ENCODE results near the gene RPP40.
A peak's percentile ranks its signal among the peaks of the same experiment; 100 is the strongest.

RPP40 gene

GRCh38 chr6:5003604-5004372, at the start of gene RPP40 (continued):
- TF ChIP-seq WT1 (tag by site-specific recombination; IDR thresholded peaks at IDR 0.05) = no peak; the same call in 1 of the 2 replicates
- TF ChIP-seq ZIC2 (tag by site-specific recombination; IDR thresholded peaks at IDR 0.05) = 0 out of 2 replicates have a peak, but pooled peaks have one; percentile 7
- 0 out of 2 replicates have a peak, but pooled peaks have one; percentile 1 for TF ChIP-seq SCRT2 (tag by site-specific recombination; IDR thresholded peaks at IDR 0.05)
- TF ChIP-seq ATF2 (tag by site-specific recombination; IDR thresholded peaks at IDR 0.05; ENCODE audit: low read depth) = no peak
- no peak for TF ChIP-seq ZNF138 (tag by site-specific recombination; IDR thresholded peaks at IDR 0.05; ENCODE audit: borderline replicate concordance)
- peak; percentile 99 for TF ChIP-seq SP3 (tag by site-specific recombination; IDR thresholded peaks at IDR 0.05)
- no peak for TF ChIP-seq GLI2 (tag by site-specific recombination; IDR thresholded peaks at IDR 0.05; ENCODE audit: borderline replicate concordance, low read depth)
- no peak for TF ChIP-seq ZBTB49 (tag by site-specific recombination; IDR thresholded peaks at IDR 0.05; ENCODE audit: low read depth)
- TF ChIP-seq ZNF341 (tag by site-specific recombination; IDR thresholded peaks at IDR 0.05; ENCODE audit: low read depth) = peak; percentile 75
- no peak for TF ChIP-seq BCL11A (tag by site-specific recombination; IDR thresholded peaks at IDR 0.05; ENCODE audit: low read depth)
- no peak for TF ChIP-seq ZNF560 (tag by site-specific recombination; IDR thresholded peaks at IDR 0.05; ENCODE audit: borderline replicate concordance)
- peak; percentile 81 for TF ChIP-seq KLF7 (tag by site-specific recombination; IDR thresholded peaks at IDR 0.05; ENCODE audit: borderline replicate concordance)
- TF ChIP-seq ZBTB26 (tag by site-specific recombination; optimal IDR thresholded peaks at IDR 0.05) = peak; percentile 78
- TF ChIP-seq ZNF19 (tag by site-specific recombination; IDR thresholded peaks at IDR 0.05; ENCODE audit: low read depth) = no peak
- peak; percentile 90 for TF ChIP-seq ZFP69B (tag by site-specific recombination; IDR thresholded peaks at IDR 0.05)
- no peak for TF ChIP-seq ZNF48 (tag by site-specific recombination; IDR thresholded peaks at IDR 0.05)
- no peak for TF ChIP-seq PRDM6 (tag by site-specific recombination; IDR thresholded peaks at IDR 0.05)
- TF ChIP-seq IKZF3 (tag by site-specific recombination; IDR thresholded peaks at IDR 0.05) = no peak
- TF ChIP-seq ZNF404 (tag by site-specific recombination; IDR thresholded peaks at IDR 0.05) = no peak
- no peak for TF ChIP-seq ZNF223 (tag by site-specific recombination; IDR thresholded peaks at IDR 0.05)
- no peak for TF ChIP-seq ZSCAN18 (tag by site-specific recombination; IDR thresholded peaks at IDR 0.05)
- no peak; the same call in 1 of the 2 replicates for TF ChIP-seq ZNF324 (tag by site-specific recombination; IDR thresholded peaks at IDR 0.05)
- TF ChIP-seq ZNF169 (tag by site-specific recombination; IDR thresholded peaks at IDR 0.05) = no peak
- peak; percentile 100 for TF ChIP-seq ZNF335 (tag by site-specific recombination; conservative IDR thresholded peaks at IDR 0.05)
- no peak for TF ChIP-seq ZNF121 (tag by site-specific recombination; IDR thresholded peaks at IDR 0.05)
- no peak for TF ChIP-seq ZNF266 (tag by site-specific recombination; IDR thresholded peaks at IDR 0.05; ENCODE audit: low read depth)
- TF ChIP-seq ZNF488 (tag by site-specific recombination; IDR thresholded peaks at IDR 0.05) = no peak
- TF ChIP-seq SP2 (tag by site-specific recombination; IDR thresholded peaks at IDR 0.05) = peak; percentile 88
- no peak for TF ChIP-seq ZNF660 (tag by site-specific recombination; IDR thresholded peaks at IDR 0.05)
- peak; percentile 99 for TF ChIP-seq KLF8 (tag by site-specific recombination; IDR thresholded peaks at IDR 0.05)
